Left ventricle myocardium inferior (tissue), 1 donor: ENCODE measurements around the gene WDR86. TPM values are rescaled to one million over a fixed set of nuclear protein-coding genes. Genes with fewer than 3 reads are reported as not detected.

ENCODE experiments used
- DNase-seq: peaks from one replicate; pipeline ENCODE4 v3.0.0-alpha.2; 2020
- H3K27ac ChIP-seq: fragments of 200-600 bp; replicated peaks from 2 replicates; pipeline ENCODE4 v1.8.0; 2021
- H3K27me3 ChIP-seq: fragments of 200-600 bp; 2 replicates; pipeline ENCODE4 v1.8.0; 2021; ENCODE audit warnings: low read depth
- H3K36me3 ChIP-seq: fragments of 200-600 bp; 2 replicates; pipeline ENCODE4 v1.8.0; 2021
- H3K4me1 ChIP-seq: fragments of 200-600 bp; 2 replicates; pipeline ENCODE4 v1.8.0; 2021
- H3K4me3 ChIP-seq: fragments of 200-600 bp; 2 replicates; pipeline ENCODE4 v1.8.0; 2021; ENCODE audit warnings: mild to moderate bottlenecking, moderate library complexity
- H3K9me3 ChIP-seq: fragments of 200-600 bp; replicated peaks from 2 replicates; pipeline ENCODE4 v1.8.0; 2021
- CTCF ChIP-seq: fragments of 200-600 bp; IDR thresholded peaks from 2 replicates; pipeline ENCODE4 v1.8.0; 2021; ENCODE audit warnings: antibody characterized with exemption, mild to moderate bottlenecking, borderline replicate concordance
- intact Hi-C: fragments of 100-400 bp; cut with micrococcal nuclease; formaldehyde crosslinking; loops from one replicate; pipeline ENCODE4 v1.11.0; 2022
- total RNA-seq: library from RNA; stranded (reverse); fragmentation: NEBNext Ultra II Directional; extraction: Animal tissue kit (Norgen Biotek cat#: 25700); gene quantifications from one replicate; pipeline ENCODE4 v1.2.1, GENCODE V29; 2021
- donor health status: DM: no; HTN: yes; CAD: no; lungs with severe emphysema.

Gene WDR86
- total RNA-seq, 1 donor from 2014 or later: 0.16 TPM

DNA sequence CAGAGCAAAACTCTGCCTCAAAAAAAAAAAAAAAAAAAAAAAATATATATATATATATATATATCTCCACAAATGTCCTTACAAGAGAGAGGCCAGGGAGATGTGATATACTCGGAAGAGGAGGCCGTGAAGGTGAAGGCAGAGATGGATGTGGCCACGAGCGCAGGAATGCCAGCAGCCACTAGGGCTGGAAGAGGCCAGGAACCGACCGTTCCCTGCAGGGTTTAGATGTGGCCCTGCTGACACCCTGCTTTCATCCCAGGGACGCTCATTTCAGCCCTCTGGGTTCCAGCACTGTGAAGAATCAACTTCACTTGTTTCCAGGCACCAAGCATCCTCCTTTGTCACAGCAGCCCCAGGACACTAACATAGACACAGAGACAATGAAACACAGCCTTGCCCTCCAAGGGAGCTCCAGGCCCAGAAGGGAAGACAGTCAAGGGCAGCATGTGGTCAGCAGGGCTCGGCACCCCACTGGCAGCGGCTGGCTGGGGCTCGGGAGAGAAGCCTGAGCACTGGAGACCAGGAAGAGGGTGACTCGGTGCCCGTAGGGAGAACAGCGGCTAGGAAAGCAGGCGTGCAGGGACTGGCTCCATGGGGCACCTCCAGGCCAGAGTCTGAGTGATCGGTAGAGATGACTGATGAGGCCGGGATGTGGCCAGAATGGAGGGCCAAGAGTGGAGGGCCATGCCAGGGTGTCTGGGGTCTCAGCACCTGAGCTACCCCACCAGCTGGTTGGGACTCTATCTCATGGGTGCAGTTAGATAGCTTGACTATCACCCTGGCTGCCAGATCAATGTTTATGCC is 7.6 kb downstream of the WDR86 start:
- H3K4me1 ChIP-seq: no peaks in the 10 kb centered on the region
- H3K4me3 ChIP-seq: no peak overlapping the region
- H3K27ac ChIP-seq: no peak overlapping the region
- H3K36me3 ChIP-seq: no peaks in the 10 kb centered on the region
- intact Hi-C loops: no loop called here
- H3K27me3 ChIP-seq: peaks cover 33% of the 10 kb centered on the region
- no peak for TF ChIP-seq CTCF
- H3K9me3 ChIP-seq: no peaks in the 10 kb centered on the region
- DNase-seq: no peak

- Histone ChIP-seq H3K4me1 (no peaks in the 10 kb centered on the region), H3K4me3 (no peak overlapping the region), H3K27me3 (peaks cover 18% of the 10 kb centered on the region), H3K9me3 (no peaks in the 10 kb centered on the region), H3K36me3 (no peaks in the 10 kb centered on the region), H3K27ac (no peak overlapping the region)
- no peak for DNase-seq
- intact Hi-C loops: no loop called here
- no peak for TF ChIP-seq CTCF
Observed at GRCh38 chr7:151400626-151401315, 9.1 kb downstream of the WDR86 start.

DNA sequence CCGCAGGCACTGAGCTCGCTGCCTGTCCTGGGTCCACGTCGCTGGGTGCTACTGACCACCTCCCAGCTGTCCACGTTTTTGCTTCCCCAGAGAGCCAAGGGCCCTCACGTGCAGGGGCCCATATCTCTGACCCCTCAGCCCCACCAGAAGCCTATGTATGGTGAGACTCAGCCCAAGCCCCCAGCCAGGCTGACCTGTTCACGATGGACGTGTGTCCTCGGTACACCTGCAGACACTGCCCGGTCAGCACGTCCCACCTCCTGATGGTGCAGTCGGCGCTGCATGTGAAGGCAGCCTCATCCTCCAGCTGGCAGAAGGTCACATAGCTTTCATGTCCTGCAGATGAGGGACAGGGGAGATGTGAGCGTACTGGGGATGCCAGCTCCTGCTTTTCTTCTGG is 9.9 kb downstream of the WDR86 start:
- no peaks in the 10 kb centered on the region for H3K9me3 ChIP-seq
- DNase-seq: no peak
- peaks cover 12% of the 10 kb centered on the region for H3K27me3 ChIP-seq
- no peaks in the 10 kb centered on the region for H3K4me1 ChIP-seq
- H3K36me3 ChIP-seq: no peaks in the 10 kb centered on the region
- no peak for TF ChIP-seq CTCF
- H3K27ac ChIP-seq: no peak overlapping the region
- intact Hi-C loops: no loop called here
- no peak overlapping the region for H3K4me3 ChIP-seq

DNA sequence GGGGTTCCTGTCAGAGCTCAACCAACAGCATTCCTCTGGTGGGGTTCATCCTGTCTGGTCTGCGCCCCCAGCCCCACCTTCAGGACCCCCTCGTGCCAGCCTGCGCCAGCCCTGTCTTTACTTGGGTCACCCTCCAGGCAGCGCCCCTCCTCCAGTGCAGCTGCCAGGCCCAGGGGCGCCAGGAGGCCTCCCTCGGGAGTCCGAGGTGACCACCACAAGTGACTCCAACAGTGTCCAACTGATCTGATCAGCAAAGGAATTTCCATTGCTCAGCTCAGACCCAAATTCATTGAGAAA is 10.6 kb downstream of the WDR86 start:
- H3K27ac ChIP-seq: no peak overlapping the region
- no peaks in the 10 kb centered on the region for H3K4me1 ChIP-seq
- no peak for TF ChIP-seq CTCF
- no peak for DNase-seq
- H3K36me3 ChIP-seq: no peaks in the 10 kb centered on the region
- no peaks in the 10 kb centered on the region for H3K9me3 ChIP-seq
- H3K4me3 ChIP-seq: no peak overlapping the region
- intact Hi-C loops: no loop called here
- peaks cover 18% of the 10 kb centered on the region for H3K27me3 ChIP-seq

GRCh38 chr7:151398446-151399304 is 11.2 kb downstream of the WDR86 start:
- TF ChIP-seq CTCF: no peak
- H3K4me3 ChIP-seq: no peak overlapping the region
- DNase-seq: no peak
- no peaks in the 10 kb centered on the region for H3K36me3 ChIP-seq
- peaks cover 24% of the 10 kb centered on the region for H3K27me3 ChIP-seq
- H3K9me3 ChIP-seq: no peaks in the 10 kb centered on the region
- intact Hi-C loops: no loop called here
- no peak overlapping the region for H3K27ac ChIP-seq
- no peaks in the 10 kb centered on the region for H3K4me1 ChIP-seq
